K562 (cell line): ENCODE results near the gene ADAMTS6. TPM values are rescaled to one million over a fixed set of nuclear protein-coding genes. Genes with fewer than 3 reads are reported as not detected.
A peak's percentile ranks its signal among the peaks of the same experiment; 100 is the strongest.

Experiments used
- ATAC-seq: fragments of 200-7000 bp; cut with Tn5 transposase; 3 replicates; pipeline ENCODE4 v1.9.1; 2020; ENCODE audit warnings: moderate library complexity
- BruUV-seq: library from RNA; stranded (reverse); fragments of 400-500 nt; replicated peaks from 2 replicates; lab custom pipeline; 2021; lab: Mats Ljungman, UMichigan
- CTCF ChIA-PET: fragments of 300-600 bp; formaldehyde crosslinking; extraction: SDS; loops from one replicate; lab custom pipeline; 2021; ENCODE audit warnings: low intra/inter-chr PET ratio; lab: Yijun Ruan, JAX
- POLR2A ChIA-PET: fragments of 300-600, 350-650 bp; sonication (Branson Sonifier 250); formaldehyde crosslinking; extraction: SDS; loops from one replicate; lab custom pipeline; 2021; ENCODE audit warnings: antibody characterized with exemption, inconsistent platforms; lab: Yijun Ruan, JAX
- DNase-seq, 4 experiments: peaks; one replicate each; pipeline versions ENCODE4 v3.0.0 to v3.0.0-alpha.2; 2011 to 2018; ENCODE audit warnings: low spot score in 3 of 4, mixed read lengths in 3 of 4; ENCODE audit errors: extremely low read depth in 1 of 4
- FAIRE-seq: peaks from 2 replicates; lab custom pipeline; 2011; peaks lifted over from hg19 to GRCh38; lab: Jason Lieb, UNC
- H2AFZ ChIP-seq: 2 replicates; pipeline ENCODE4 v1.6.0; 2011; ENCODE audit warnings: low read depth, low read length, control low read depth, inconsistent platforms
- H3K27ac ChIP-seq: fragments of 200-600 bp; 3 replicates; pipeline ENCODE4 v1.8.0; 2011; ENCODE audit warnings: low read depth, mild to moderate bottlenecking, control low read depth, inconsistent platforms, low read length, moderate library complexity, mixed read lengths; ENCODE audit errors: extremely low read depth
- H3K27me3 ChIP-seq, 2 experiments: fragments of 300-600 bp in 1 of 2; 2 replicates in 1 of 2; 3 replicates in 1 of 2; pipeline versions ENCODE4 v1.6.0 to v1.8.0; 2011; ENCODE audit warnings: inconsistent platforms in 2 of 2, low read length in 2 of 2, mild to moderate bottlenecking in 1 of 2, mixed read lengths in 1 of 2, moderate library complexity in 1 of 2; ENCODE audit not compliant: control insufficient read depth in 2 of 2, insufficient read depth in 2 of 2
- H3K36me3 ChIP-seq: fragments of 300-600 bp; 3 replicates; pipeline ENCODE4 v1.8.0; 2011; ENCODE audit warnings: mild to moderate bottlenecking, low read length, inconsistent platforms; ENCODE audit not compliant: control insufficient read depth, insufficient read depth
- H3K4me1 ChIP-seq, 2 experiments: fragments of 200-600 bp in 1 of 2; replicated peaks in 1 of 2; 2 replicates in 1 of 2; 3 replicates in 1 of 2; pipeline versions ENCODE4 v1.5.1 to v1.8.0; 2011; ENCODE audit warnings: inconsistent platforms in 2 of 2, low read length in 2 of 2, mild to moderate bottlenecking in 1 of 2, mixed read lengths in 1 of 2, moderate library complexity in 1 of 2; ENCODE audit not compliant: control insufficient read depth in 2 of 2, insufficient read depth in 2 of 2
- H3K4me2 ChIP-seq: 2 replicates; pipeline ENCODE4 v1.6.1; 2011; ENCODE audit warnings: low read length, control low read depth, inconsistent platforms, mixed read lengths; ENCODE audit not compliant: insufficient read depth
- H3K4me3 ChIP-seq: fragments of 200-600 bp; sonication (generic), shearing (Covaris generic); 2 replicates; pipeline ENCODE4 v1.5.1; 2016; ENCODE audit warnings: control low read depth, inconsistent platforms
- H3K79me2 ChIP-seq: fragments of 200-600 bp; 3 replicates; pipeline ENCODE4 v1.8.0; 2011; ENCODE audit warnings: low read length, inconsistent platforms; ENCODE audit not compliant: control insufficient read depth, insufficient read depth
- H3K9ac ChIP-seq, 2 experiments: 2 replicates each; pipeline versions ENCODE4 v1.6.0 to v1.6.1; 2011; ENCODE audit warnings: low read depth in 2 of 2, low read length in 2 of 2, control low read depth in 1 of 2, inconsistent platforms in 1 of 2, mild to moderate bottlenecking in 1 of 2, mixed read lengths in 1 of 2; ENCODE audit not compliant: insufficient read depth in 1 of 2
- H3K9me1 ChIP-seq: one replicate; pipeline ENCODE4 v1.6.0; 2011; ENCODE audit warnings: inconsistent platforms, mild to moderate bottlenecking, low read length, moderate library complexity; ENCODE audit not compliant: control insufficient read depth, insufficient read depth
- H3K9me3 ChIP-seq: replicated peaks from 2 replicates; pipeline ENCODE4 v1.5.1; 2011; ENCODE audit warnings: low read depth, low read length, inconsistent platforms; ENCODE audit not compliant: control insufficient read depth, insufficient read depth
- H4K20me1 ChIP-seq: replicated peaks from 2 replicates; pipeline ENCODE4 v1.6.1; 2011; ENCODE audit warnings: low read length, inconsistent platforms, mixed read lengths; ENCODE audit not compliant: control insufficient read depth, insufficient read depth
- DDX20 ChIP-seq: fragments of 450-650 bp; IDR thresholded peaks from 2 replicates; pipeline ENCODE4 v1.6.1; 2016; ENCODE audit warnings: missing genetic modification characterization, low read depth, mild to moderate bottlenecking, missing compliant biosample characterization, moderate library complexity
- JUND ChIP-seq, 2 experiments: IDR thresholded peaks; 2 replicates in 1 of 2; 3 replicates in 1 of 2; pipeline ENCODE4 v1.6.1; 2011; ENCODE audit warnings: borderline replicate concordance in 2 of 2, low read depth in 2 of 2, low read length in 2 of 2, improper control_type of control experiment in 1 of 2, missing biosample characterization in 1 of 2, missing genetic modification characterization in 1 of 2, missing genetic modification reagents in 1 of 2
- ZEB2 ChIP-seq: fragments of 450-650 bp; IDR thresholded peaks from 2 replicates; pipeline ENCODE4 v1.6.1; 2016
- ZNF232 ChIP-seq: sonication (generic); formaldehyde crosslinking; IDR thresholded peaks from 2 replicates; pipeline ENCODE4 v1.8.0; 2022; ENCODE audit warnings: mild to moderate bottlenecking, missing genetic modification reagents
- ZNF699 ChIP-seq: fragments of 250-450 bp; sonication (Bioruptor Pico); IDR thresholded peaks from 2 replicates; pipeline ENCODE4 v1.8.0; 2021; ENCODE audit warnings: mild to moderate bottlenecking, moderate library complexity; ENCODE audit not compliant: insufficient replicate concordance
- WGBS: fragments of 100-300 bp; shearing (Covaris generic); methylation state at CpG from one replicate; pipeline ENCODE4 v1.1.6; 2016; ENCODE audit warnings: low coverage, mixed read lengths; ENCODE audit not compliant: insufficient coverage; ENCODE audit errors: missing lambda C conversion rate; 5-methylcytosine and 5-hydroxymethylcytosine counted together
- in situ Hi-C: fragments of 300-500 bp; cut with MboI; formaldehyde crosslinking; loops from 4 replicates; pipeline ENCODE4 v1.15.0; 2018; ENCODE audit warnings: inconsistent platforms, mixed read lengths
- intact Hi-C: fragments of 100-400 bp; cut with micrococcal nuclease; formaldehyde crosslinking; loops from 2 replicates; pipeline ENCODE4 v1.14.2; 2022
- polyA plus RNA-seq, 8 experiments: library from polyadenylated mRNA; depleted of rRNA in 4 of 8; stranded (reverse) in 5 of 8; unstranded in 3 of 8; fragments of >200 nt; fragmentation: Nextera tagmentation in 2 of 8; fragmentation: Illumina TruSeq in 1 of 8; extraction: Ambion mirVana in 2 of 8; extraction: Trizol in 1 of 8; gene quantifications; 2 replicates each; pipeline versions ENCODE4 v1.2.1 to v1.2.3, GENCODE V29; 2011 to 2014; ENCODE audit warnings: inconsistent platforms in 1 of 8, missing spikeins in 1 of 8
- total RNA-seq, 7 experiments: library from RNA; depleted of rRNA in 6 of 7; stranded (reverse); fragments of >200 nt in 6 of 7; fragmentation: Illumina TruSeq in 2 of 7; extraction: Trizol in 2 of 7; gene quantifications; 2 replicates each; pipeline versions ENCODE4 v1.2.1 to v1.2.3, GENCODE V29; 2011 to 2021; ENCODE audit warnings: low replicate concordance in 1 of 7
- TF ChIP-seq, protein P1 (sequence below): sonication (generic); formaldehyde crosslinking; IDR thresholded peaks from 2 replicates; pipeline ENCODE4 v1.8.1; 2023; ENCODE audit warnings: mild to moderate bottlenecking, missing genetic modification reagents, moderate library complexity
- TF ChIP-seq, protein P2 (sequence below), 2 experiments: fragments of 450-650 bp in 1 of 2; sonication (generic) in 1 of 2; formaldehyde crosslinking in 1 of 2; IDR thresholded peaks in 1 of 2; conservative IDR thresholded peaks in 1 of 2; 2 replicates each; pipeline versions ENCODE4 v1.6.1 to v1.8.1; 2016 to 2023; ENCODE audit warnings: mild to moderate bottlenecking in 2 of 2, moderate library complexity in 2 of 2, inconsistent platforms in 1 of 2, missing genetic modification reagents in 1 of 2

The ADAMTS6 gene
- total and polyA plus RNA-seq, 9 of the 15 experiments (the other 6 are each of a cell fraction or from before 2014, with no cell fraction given) = 0.57 to 5.3 (median 1.5) TPM

GRCh38 chr5:65320250-65320649 lies 161.5 kb downstream of the ADAMTS6 start (continued):
- TF ChIP-seq, protein P1, sequence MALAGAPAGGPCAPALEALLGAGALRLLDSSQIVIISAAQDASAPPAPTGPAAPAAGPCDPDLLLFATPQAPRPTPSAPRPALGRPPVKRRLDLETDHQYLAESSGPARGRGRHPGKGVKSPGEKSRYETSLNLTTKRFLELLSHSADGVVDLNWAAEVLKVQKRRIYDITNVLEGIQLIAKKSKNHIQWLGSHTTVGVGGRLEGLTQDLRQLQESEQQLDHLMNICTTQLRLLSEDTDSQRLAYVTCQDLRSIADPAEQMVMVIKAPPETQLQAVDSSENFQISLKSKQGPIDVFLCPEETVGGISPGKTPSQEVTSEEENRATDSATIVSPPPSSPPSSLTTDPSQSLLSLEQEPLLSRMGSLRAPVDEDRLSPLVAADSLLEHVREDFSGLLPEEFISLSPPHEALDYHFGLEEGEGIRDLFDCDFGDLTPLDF (CRISPR knock-in tag) = no peak
- no peak for TF ChIP-seq JUND (IDR thresholded peaks at IDR 0.05; ENCODE audit: borderline replicate concordance, low read depth, low read length)
- no peak for TF ChIP-seq JUND (tag; IDR thresholded peaks at IDR 0.05; ENCODE audit: borderline replicate concordance, low read depth, low read length)
- TF ChIP-seq, protein P2, sequence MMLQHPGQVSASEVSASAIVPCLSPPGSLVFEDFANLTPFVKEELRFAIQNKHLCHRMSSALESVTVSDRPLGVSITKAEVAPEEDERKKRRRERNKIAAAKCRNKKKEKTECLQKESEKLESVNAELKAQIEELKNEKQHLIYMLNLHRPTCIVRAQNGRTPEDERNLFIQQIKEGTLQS (IDR thresholded peaks at IDR 0.05) = peak; percentile 55; the same call in 1 of the 2 replicates
- TF ChIP-seq, protein P2 (CRISPR knock-in tag; conservative IDR thresholded peaks at IDR 0.05) = no peak
- no peak for TF ChIP-seq ZNF232 (CRISPR knock-in tag)
- TF ChIP-seq, all 486 proteins: peak for 1

GRCh38 chr5:65307931-65308330 lies 173.8 kb downstream of the ADAMTS6 start:
- H3K9me1 ChIP-seq = no peaks in the 10 kb centered on the region
- no peak for TF ChIP-seq ZEB2
- no peak for TF ChIP-seq DDX20 (tag)
- TF ChIP-seq ZNF699 = no peak
- TF ChIP-seq, all 486 proteins: peak for 0
- no peak overlapping the region for H3K4me2 ChIP-seq
- CTCF ChIA-PET = no interaction called here
- no peak overlapping the region for H2AFZ ChIP-seq
- H3K27ac ChIP-seq = no peak overlapping the region
- no peaks in the 10 kb centered on the region for H3K9me3 ChIP-seq
- H3K4me3 ChIP-seq = no peak overlapping the region
- WGBS = 12% methylated on average over 1 of the region's 1 CpG
- H3K9ac ChIP-seq = no peak overlapping the region
- H3K36me3 ChIP-seq = no peaks in the 10 kb centered on the region
- no peaks in the 10 kb centered on the region for H3K27me3 ChIP-seq
- no peaks in the 10 kb centered on the region for H3K79me2 ChIP-seq
- ATAC-seq (no peak), FAIRE-seq (no peak), DNase-seq (no peak)
- intact Hi-C loops = no loop called here
- BruUV-seq = no TSS peak
- H4K20me1 ChIP-seq = no peaks in the 10 kb centered on the region
- POLR2A ChIA-PET = no interaction called here
- H3K4me1 ChIP-seq = no peaks in the 10 kb centered on the region
- in situ Hi-C loops = no loop called here
